CD1c-positive myeloid dendritic cell (primary cell): Measurements from ENCODE around the gene MRPL45.
A peak's percentile ranks its signal among the peaks of the same experiment; 100 is the strongest.

Experiments used
- DNase-seq: peaks from one replicate; pipeline ENCODE4 v3.0.0-alpha.2; 2016; ENCODE audit errors: extremely low spot score

Gene MRPL45

GRCh38 chr17:38345743-38346142 is 48.8 kb downstream of the MRPL45 start:
- no peak for DNase-seq

GRCh38 chr17:38349097-38349730 is 52.2 kb downstream of the MRPL45 start:
- DNase-seq: peak; percentile 86

- no peak for DNase-seq
These were observed 53.1 kb downstream of the MRPL45 start for GRCh38 chr17:38350035-38350434.

- peak; percentile 95 for DNase-seq
These were observed 54.6 kb downstream of the MRPL45 start, which contains the start of gene SOCS7 for GRCh38 chr17:38351412-38352222. SOCS7 (plus strand) TSS chr17:38351844; CDS start chr17:38352053, 209 bp downstream.

GRCh38 chr17:38352245-38353085 is 55.5 kb downstream of the MRPL45 start:
- peak; percentile 44 for DNase-seq

GRCh38 chr17:38353086-38353604 is 56.2 kb downstream of the MRPL45 start:
- DNase-seq: no peak

GRCh38 chr17:38353668-38354067 is 56.7 kb downstream of the MRPL45 start:
- no peak for DNase-seq

- no peak for DNase-seq
These were observed 57.5 kb downstream of the MRPL45 start for GRCh38 chr17:38354466-38354865.

GRCh38 chr17:38355251-38355650 is 58.3 kb downstream of the MRPL45 start:
- DNase-seq: no peak

GRCh38 chr17:38357486-38358123 is 60.6 kb downstream of the MRPL45 start:
- DNase-seq: no peak

GRCh38 chr17:38358586-38359513 is 61.9 kb downstream of the MRPL45 start:
- no peak for DNase-seq

GRCh38 chr17:38361694-38362465 is 64.9 kb downstream of the MRPL45 start:
- no peak for DNase-seq

GRCh38 chr17:38363016-38363415 is 66.0 kb downstream of the MRPL45 start:
- DNase-seq: no peak

GRCh38 chr17:38364741-38365140 is 67.8 kb downstream of the MRPL45 start:
- no peak for DNase-seq

GRCh38 chr17:38369124-38369886 is 72.3 kb downstream of the MRPL45 start:
- DNase-seq: no peak
